ENCODE results near the gene CACNG1.

Gene CACNG1

GRCh38 chr17:67052720-67053437 is 8.5 kb downstream of the CACNG1 start:
- DNase-seq = no peak

GRCh38 chr17:67053438-67054000 is 9.2 kb downstream of the CACNG1 start:
- DNase-seq = no peak

GRCh38 chr17:67054011-67054591 is 9.7 kb downstream of the CACNG1 start:
- no peak for DNase-seq

- DNase-seq = no peak
These were observed 10.3 kb downstream of the CACNG1 start for GRCh38 chr17:67054608-67055007.

GRCh38 chr17:67055041-67055443 is 10.7 kb downstream of the CACNG1 start:
- DNase-seq = no peak

GRCh38 chr17:67055811-67056745 is 11.7 kb downstream of the CACNG1 start:
- DNase-seq = no peak

- DNase-seq = no peak
These were observed 12.6 kb downstream of the CACNG1 start for GRCh38 chr17:67056746-67057490.

GRCh38 chr17:67058036-67058435 is 13.7 kb downstream of the CACNG1 start:
- DNase-seq = no peak

- no peak for DNase-seq
These were observed 15.0 kb downstream of the CACNG1 start for GRCh38 chr17:67059372-67059771.

GRCh38 chr17:67063141-67063540 is 18.8 kb downstream of the CACNG1 start:
- no peak for DNase-seq

GRCh38 chr17:67066717-67067116 is 22.4 kb downstream of the CACNG1 start:
- DNase-seq = no peak

- DNase-seq = no peak
These were observed 23.5 kb downstream of the CACNG1 start for GRCh38 chr17:67067571-67068482.

GRCh38 chr17:67068999-67069398 is 24.6 kb downstream of the CACNG1 start:
- DNase-seq = no peak

- no peak for DNase-seq
These were observed 25.3 kb downstream of the CACNG1 start for GRCh38 chr17:67069603-67070136.

GRCh38 chr17:67071595-67071994 is 27.2 kb downstream of the CACNG1 start:
- no peak for DNase-seq

GRCh38 chr17:67072885-67073284 is 28.5 kb downstream of the CACNG1 start:
- DNase-seq = no peak

- no peak for DNase-seq
These were observed 30.4 kb downstream of the CACNG1 start for GRCh38 chr17:67074781-67075180.

GRCh38 chr17:67076290-67076689 is 31.9 kb downstream of the CACNG1 start:
- DNase-seq = no peak

GRCh38 chr17:67078292-67078691 is 33.9 kb downstream of the CACNG1 start:
- DNase-seq = no peak

GRCh38 chr17:67079491-67079890 is 35.1 kb downstream of the CACNG1 start:
- DNase-seq = no peak

- DNase-seq = peak; percentile 3
These were observed 36.5 kb downstream of the CACNG1 start for GRCh38 chr17:67080804-67081203.
